ENCODE data around the gene TXNIP.
A peak's percentile ranks its signal among the peaks of the same experiment; 100 is the strongest.
"Not testable (repeated sequence)": the region's sequence is repeated elsewhere in the genome, so short reads cannot be mapped to it uniquely, and the experiment has no call there.

The TXNIP gene, protein sequence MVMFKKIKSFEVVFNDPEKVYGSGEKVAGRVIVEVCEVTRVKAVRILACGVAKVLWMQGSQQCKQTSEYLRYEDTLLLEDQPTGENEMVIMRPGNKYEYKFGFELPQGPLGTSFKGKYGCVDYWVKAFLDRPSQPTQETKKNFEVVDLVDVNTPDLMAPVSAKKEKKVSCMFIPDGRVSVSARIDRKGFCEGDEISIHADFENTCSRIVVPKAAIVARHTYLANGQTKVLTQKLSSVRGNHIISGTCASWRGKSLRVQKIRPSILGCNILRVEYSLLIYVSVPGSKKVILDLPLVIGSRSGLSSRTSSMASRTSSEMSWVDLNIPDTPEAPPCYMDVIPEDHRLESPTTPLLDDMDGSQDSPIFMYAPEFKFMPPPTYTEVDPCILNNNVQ

DNA sequence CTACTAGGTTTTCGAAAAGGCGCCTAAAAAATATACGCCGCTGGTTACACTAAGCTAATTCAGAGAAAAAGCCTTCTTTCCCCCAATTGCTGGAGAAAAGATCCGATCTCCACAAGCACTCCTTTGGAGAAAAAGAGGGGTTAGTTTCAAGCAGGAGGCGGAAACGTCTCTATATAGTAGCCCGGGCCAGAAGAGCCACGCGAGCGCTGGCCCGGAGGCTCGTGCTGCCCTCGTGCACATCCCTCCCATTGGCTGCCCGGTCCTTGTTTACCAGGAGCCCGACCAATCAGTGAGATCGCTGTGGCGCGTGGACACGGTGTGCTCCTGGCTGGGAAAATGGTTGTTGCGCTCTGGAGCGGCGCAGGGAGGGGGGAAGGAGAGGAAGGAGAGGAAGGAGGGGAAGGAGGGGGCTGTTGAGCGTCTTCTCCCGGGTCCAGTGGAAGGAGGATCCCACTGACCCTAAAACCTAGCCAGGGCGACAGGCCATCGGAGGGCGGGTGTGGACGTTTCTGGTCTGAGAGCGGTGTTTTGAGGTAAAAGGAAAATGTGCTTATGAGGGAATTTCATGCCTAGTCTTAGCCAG lies at the start of gene TXNIP:
Gene TXNIP (minus strand): TSS at position 147 of the 583 bp plus-strand sequence. CDS start 313 bp downstream, outside the sequence.
- DNase-seq (ENCODE audit: low read depth) = peak; percentile 91

DNA sequence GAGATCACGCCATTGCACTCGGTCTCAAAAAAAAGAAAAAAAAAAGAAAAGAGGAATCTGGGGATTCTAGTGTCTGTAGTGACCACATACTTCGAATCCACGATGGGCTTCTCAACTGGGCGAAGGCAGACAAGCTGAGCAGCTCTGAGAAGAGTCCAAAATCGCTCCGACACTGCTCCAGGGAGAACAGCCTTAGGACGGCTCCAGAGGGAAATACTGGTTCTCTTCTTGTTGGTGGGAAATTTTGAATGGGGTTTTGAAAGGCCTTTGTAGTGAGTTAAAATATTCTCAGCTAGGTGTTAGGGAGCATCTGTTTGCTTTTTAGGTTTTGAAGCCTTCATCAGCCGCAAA lies 43.4 kb upstream of the TXNIP start:
- DNase-seq (ENCODE audit: low read depth) = no peak

DNA sequence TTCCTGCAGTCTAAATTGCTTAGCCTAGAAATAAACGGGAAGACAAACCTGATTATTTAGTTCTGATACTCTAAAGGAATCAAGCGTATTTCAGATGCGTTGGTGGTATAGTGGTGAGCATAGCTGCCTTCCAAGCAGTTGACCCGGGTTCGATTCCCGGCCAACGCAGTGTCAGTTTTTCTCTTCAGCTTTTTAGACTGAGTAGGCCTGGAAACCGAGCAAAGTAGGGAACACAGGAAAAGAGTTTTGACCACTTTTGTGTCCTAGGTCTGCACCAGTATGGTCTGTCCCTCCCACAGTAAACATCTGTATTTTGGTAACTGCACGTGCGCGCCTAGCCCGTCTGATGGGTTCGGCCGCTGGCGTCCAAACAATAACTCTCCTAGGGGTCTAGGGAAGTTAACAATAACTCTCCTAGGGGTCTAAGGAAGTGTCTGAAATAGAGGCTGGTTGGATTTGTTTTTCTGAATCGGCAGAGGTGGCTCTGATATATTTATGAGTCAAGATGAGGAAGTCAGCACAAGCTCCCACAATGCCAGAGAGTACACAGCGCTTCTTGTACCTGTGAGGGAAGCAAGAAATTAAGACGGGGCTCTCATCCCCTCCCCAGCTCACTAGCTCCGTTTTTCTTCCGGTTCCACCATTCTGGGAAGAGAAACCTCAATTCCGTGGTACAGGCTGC lies 40.7 kb upstream of the TXNIP start:
- no peak for DNase-seq (ENCODE audit: low read depth)

DNA sequence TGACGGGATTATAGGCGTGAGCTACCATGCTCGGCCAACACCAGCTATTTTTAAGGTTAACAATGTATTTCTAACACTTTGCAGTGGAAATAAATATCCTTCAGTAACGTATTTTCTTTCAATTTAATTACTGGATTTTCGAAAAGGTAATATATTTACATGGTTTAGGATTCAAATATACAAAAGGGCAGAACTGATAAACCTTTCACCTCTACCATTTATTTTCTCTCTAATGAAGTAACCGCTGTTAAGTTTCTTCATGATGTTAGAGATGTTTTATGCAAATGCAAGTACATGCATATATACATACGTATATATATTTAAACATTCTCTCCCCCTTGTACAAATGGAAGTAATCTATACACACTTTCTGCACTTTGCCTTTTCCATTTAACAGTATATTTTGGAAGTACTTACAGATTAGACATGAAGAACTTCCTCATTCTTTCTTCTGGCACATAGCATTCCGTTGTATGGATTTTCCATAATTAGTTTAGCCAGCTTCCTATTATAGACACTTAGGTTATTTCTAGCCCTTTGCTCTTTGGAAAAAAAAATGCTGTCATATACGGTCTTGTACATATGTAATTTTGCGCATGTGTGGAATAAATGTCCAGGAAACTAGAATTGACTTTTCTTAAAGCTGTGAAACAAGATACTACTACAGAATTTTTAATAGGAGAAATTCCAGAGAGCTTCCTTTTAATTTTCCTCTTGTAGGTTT lies 40.0 kb upstream of the TXNIP start:
- DNase-seq (ENCODE audit: low read depth) = no peak

GRCh38 chr1:146035048-146035423 lies 38.7 kb upstream of the TXNIP start:
- no peak for DNase-seq (ENCODE audit: low read depth)

DNA sequence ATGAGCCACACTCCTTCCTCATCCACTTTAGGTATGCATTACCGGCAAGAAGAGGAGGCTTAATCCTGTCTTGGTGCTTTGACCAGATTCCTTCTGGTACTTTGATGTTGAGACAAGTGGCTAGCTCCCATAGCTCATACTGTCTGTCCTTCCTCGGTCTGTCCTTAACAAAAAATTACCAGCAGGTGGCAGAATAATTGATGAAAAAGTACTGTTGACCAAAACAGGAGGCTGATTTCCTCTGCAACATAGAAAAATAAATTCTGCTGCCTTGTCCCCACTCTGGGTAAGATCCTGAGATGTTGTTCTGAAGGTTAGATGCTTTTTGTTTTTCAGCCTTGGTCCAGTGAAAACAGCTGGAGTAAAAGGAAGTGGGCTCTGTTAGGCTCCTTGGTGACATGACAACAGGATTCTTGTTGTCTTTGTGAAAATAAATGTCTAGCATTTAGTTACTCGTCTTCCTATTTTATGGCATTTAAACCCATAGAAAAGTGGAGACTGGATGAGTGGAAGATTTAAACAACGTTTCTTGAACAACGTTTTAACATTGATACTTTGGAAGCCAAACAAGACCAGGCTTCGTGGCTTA lies 36.3 kb upstream of the TXNIP start:
- no peak for DNase-seq (ENCODE audit: low read depth)

GRCh38 chr1:146031476-146031875 lies 35.1 kb upstream of the TXNIP start:
- DNase-seq (ENCODE audit: low read depth) = no peak

- no peak for DNase-seq (ENCODE audit: low read depth)
These were observed 32.7 kb upstream of the TXNIP start for GRCh38 chr1:146029117-146029516.

DNA sequence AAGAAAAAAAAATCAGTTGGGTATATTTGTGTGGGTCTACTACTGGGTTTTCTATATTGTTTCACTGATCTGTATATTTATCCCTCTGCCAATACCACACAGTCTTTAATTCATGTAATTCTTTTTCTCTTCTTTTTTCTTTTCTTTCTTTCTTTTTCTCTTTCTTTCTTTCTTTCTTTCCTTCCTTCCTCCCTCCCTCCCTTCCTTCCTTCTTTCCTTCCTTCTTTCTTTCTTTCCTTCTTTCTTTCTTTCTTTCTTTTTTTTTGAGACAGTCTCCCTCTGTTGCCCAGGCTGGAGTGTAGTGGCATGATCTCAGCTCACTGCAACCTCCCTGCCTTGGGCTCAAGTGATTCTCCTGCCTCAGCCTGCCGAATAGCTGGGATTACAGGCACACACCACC lies 30.3 kb upstream of the TXNIP start:
- not testable (repeated sequence) for DNase-seq (ENCODE audit: low read depth)

GRCh38 chr1:146025787-146026495 lies 29.6 kb upstream of the TXNIP start:
- not testable (repeated sequence) for DNase-seq (ENCODE audit: low read depth)

GRCh38 chr1:146022403-146023127 lies 26.2 kb upstream of the TXNIP start:
- DNase-seq (ENCODE audit: low read depth) = no peak

- no peak for DNase-seq (ENCODE audit: low read depth)
These were observed 25.4 kb upstream of the TXNIP start, which contains the start of gene HJV for GRCh38 chr1:146021622-146022402. HJV (minus strand) TSS chr1:146021735; CDS start chr1:146020231, 1,504 bp downstream.

GRCh38 chr1:146021050-146021445 lies 24.7 kb upstream of the TXNIP start:
- DNase-seq (ENCODE audit: low read depth) = no peak

DNA sequence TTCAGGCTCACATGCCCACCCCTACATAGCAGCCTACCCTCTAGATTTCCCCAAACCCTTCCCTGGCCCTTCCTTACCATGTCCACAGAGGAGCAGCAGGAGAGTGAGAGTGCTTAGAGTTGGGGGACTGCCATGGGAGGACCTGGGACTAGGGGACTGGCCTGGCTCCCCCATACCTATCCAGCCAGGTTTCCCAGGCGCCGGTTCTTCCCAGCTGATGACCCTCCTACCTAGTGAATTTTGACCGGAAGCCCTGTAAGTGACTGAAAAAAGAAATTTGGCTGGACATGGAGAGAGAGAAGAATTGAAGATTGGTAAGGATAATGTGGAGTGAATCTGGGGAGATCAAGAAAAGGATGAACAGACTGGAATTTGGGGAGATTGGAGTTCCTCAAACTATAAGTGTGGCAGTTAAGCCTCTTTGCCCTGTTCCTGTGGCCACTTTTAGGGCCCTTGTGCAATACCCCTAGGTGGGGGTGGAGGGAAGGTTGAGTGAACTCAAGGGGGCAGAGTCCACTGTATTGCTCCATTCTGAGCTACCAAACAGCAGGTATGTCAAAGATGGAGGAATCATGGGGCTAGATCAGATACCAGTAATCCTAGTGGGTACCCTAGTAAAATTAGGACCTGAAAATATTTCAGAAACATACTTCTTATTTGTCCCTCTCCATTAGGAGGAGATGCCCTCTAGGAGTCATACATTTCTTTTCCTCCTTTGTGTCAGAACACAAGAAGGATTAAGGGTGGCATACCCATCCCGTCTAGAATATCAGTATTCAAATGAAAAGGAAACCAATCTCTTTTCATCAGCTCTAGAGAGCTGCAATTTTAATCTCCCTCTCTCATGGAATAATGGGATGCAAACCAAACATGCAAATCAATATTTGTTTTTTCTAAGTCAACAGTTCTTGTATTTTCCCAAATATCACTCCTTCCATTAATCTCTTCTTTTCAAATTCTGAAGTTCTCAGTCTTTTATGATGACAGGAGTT lies 24.0 kb upstream of the TXNIP start:
- DNase-seq (ENCODE audit: low read depth) = no peak

DNA sequence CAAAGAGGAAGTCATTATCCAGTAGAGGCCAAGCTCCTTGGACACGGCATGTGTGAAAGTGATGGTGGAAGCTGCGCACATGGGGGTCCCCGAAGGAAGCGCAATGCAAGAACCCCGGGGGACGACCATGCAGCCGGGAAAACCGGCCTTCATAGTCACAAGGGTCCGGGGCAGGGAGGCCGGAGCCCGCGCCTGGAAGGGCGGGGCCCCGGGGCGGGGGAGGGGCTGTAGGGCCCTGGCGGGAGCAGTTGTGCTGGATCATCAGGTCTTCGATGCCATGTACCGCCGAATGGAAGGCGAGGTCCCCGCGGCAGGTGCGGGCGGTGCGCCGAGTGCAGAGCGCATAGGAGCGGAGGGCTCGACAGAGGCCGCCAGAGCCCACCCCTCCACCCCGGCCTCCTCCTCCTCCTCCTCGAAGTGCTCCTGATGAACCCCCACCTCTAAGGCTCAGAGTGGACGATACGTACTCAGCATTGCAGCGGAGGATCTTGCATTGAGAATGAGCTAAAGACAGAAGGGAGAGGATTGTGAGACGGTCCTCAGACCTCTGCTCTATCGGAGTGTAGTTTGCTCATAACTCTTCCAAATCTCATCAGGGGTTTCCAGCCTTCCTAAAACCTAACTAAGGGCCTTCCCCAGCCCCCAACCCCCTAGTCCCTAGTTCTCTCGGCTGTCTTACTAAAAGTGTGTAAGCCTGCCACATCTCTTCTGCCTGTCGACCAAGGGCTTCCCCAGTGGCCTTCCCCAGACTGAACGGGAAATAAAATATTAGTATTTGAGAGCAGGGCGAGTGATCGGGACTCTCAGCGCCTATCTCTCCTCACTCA lies 23.1 kb upstream of the TXNIP start:
- DNase-seq (ENCODE audit: low read depth) = no peak

DNA sequence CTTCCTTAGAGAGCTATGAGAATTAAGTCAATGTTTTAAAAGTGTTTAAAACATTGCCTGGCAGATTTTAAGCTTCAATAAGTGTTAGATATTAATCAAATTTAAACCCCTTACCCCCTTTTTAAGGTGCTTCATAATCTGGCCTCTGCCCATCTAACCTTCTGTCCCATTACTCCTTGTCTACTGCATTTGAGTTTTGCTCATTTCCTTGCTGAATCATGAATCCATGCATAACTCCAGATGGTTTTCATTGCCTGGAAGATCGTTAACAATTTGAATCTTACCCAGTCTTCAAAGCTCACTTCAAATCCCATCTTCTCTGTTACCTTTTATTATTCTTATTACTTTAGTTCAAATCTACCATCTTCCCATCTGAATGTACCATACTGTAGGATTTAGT lies 20.5 kb upstream of the TXNIP start:
- no peak for DNase-seq (ENCODE audit: low read depth)

DNA sequence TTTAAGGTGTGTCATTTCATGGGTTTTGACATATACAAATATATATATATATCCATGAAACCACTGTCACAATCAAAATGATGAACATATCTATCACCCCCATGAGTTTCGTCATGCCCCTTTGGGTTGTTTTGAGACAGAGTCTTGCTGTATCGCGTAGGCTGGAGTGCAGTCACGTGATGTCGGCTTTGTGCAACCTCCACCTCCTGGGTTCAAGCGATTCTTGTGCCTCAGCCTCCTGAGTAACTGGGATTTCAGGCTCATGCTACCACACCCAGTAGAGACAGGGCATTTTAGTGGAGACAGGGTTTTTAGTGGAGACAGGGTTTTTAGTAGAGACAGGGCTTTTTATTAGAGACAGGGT lies 17.2 kb upstream of the TXNIP start:
- DNase-seq (ENCODE audit: low read depth) = no peak

All from non-pigmented ciliary epithelial cell (primary cell).